ENCODE data around the gene ROBO2.

GRCh38 chr3:77462951-77463350, 423.1 kb downstream of the ROBO2 start:
- TF ChIP-seq, protein P1, sequence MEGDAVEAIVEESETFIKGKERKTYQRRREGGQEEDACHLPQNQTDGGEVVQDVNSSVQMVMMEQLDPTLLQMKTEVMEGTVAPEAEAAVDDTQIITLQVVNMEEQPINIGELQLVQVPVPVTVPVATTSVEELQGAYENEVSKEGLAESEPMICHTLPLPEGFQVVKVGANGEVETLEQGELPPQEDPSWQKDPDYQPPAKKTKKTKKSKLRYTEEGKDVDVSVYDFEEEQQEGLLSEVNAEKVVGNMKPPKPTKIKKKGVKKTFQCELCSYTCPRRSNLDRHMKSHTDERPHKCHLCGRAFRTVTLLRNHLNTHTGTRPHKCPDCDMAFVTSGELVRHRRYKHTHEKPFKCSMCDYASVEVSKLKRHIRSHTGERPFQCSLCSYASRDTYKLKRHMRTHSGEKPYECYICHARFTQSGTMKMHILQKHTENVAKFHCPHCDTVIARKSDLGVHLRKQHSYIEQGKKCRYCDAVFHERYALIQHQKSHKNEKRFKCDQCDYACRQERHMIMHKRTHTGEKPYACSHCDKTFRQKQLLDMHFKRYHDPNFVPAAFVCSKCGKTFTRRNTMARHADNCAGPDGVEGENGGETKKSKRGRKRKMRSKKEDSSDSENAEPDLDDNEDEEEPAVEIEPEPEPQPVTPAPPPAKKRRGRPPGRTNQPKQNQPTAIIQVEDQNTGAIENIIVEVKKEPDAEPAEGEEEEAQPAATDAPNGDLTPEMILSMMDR (IDR thresholded peaks at IDR 0.05; ENCODE audit: poor library complexity, severe bottlenecking): no peak
- no peak for TF ChIP-seq POLR2AphosphoS5 (IDR thresholded peaks at IDR 0.05)
- no peak for TF ChIP-seq REST (IDR thresholded peaks at IDR 0.05; ENCODE audit: borderline replicate concordance)
- no peak for TF ChIP-seq EZH2 (IDR thresholded peaks at IDR 0.05; ENCODE audit: borderline replicate concordance, insufficient read depth, low read length, poor library complexity, severe bottlenecking)
- no peak for TF ChIP-seq TAF1 (IDR thresholded peaks at IDR 0.05; ENCODE audit: low read depth)
- TF ChIP-seq RAD21 (conservative IDR thresholded peaks at IDR 0.05): no peak
